Measurements from ENCODE around the gene PTPN9. TPM values are rescaled to one million over a fixed set of nuclear protein-coding genes. Genes with fewer than 3 reads are reported as not detected.

Gene PTPN9
- total RNA-seq, 1 donor from 2014 or later, result 8.6 TPM

DNA sequence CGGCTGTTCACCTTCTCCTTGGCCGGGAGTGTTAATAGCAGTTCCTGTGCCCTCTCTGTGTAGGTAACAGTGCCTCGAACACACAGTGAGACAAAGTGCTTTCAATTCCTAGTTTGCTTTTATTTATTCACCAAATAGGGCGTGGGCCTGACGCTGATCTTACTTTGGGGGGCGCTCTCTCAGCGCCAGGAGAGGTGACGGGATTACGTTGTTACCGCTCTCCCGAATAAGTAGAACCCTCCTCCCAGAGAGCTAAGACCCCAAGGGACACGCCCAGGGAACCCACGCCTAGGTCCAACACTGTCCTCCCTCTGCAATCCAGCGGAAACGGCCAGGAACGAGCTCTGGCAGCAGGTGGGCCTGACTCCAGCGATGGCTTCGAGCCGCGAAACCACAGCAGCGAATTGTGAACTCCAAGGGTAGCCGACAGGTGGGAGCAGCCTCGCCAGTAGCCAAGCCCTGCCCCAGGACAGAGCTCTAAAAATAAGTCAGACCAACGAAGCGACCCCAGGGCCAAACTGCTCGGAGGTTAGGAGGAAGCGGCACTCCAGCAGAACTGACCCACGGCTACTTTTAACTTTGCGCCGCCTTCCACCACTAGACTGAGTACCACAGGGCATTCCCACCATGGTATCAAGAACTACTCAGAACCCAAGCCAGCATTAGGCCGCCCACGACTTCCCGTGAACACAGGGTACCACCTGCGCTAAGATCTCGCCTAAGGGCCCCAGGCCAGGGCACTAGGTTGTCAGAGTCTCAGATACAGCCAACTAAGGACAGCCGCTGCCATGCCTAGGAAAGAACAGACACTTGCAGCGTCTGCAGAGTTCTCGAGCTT lies 126.0 kb downstream of the PTPN9 start:
- H3K27ac Mint-ChIP-seq, result peak overlapping the region; percentile 98
- no peaks in the 10 kb centered on the region for H3K9me3 Mint-ChIP-seq
- H3K36me3 Mint-ChIP-seq, result no peaks in the 10 kb centered on the region
- H3K9me3 ChIP-seq (ENCODE audit: low read depth), result no peaks in the 10 kb centered on the region
- peaks cover 26% of the 10 kb centered on the region for H3K4me1 Mint-ChIP-seq
- H3K27ac ChIP-seq, result peak overlapping the region; percentile 92
- peak overlapping the region; percentile 96 for H3K4me3 Mint-ChIP-seq
- H3K4me2 ChIP-seq, result peak overlapping the region; percentile 89
- peaks cover 45% of the 10 kb centered on the region for H3F3A ChIP-seq (ENCODE audit: low read depth)
- peaks cover 45% of the 10 kb centered on the region for H3K79me2 ChIP-seq (ENCODE audit: low read depth)
- TF ChIP-seq, protein P1, sequence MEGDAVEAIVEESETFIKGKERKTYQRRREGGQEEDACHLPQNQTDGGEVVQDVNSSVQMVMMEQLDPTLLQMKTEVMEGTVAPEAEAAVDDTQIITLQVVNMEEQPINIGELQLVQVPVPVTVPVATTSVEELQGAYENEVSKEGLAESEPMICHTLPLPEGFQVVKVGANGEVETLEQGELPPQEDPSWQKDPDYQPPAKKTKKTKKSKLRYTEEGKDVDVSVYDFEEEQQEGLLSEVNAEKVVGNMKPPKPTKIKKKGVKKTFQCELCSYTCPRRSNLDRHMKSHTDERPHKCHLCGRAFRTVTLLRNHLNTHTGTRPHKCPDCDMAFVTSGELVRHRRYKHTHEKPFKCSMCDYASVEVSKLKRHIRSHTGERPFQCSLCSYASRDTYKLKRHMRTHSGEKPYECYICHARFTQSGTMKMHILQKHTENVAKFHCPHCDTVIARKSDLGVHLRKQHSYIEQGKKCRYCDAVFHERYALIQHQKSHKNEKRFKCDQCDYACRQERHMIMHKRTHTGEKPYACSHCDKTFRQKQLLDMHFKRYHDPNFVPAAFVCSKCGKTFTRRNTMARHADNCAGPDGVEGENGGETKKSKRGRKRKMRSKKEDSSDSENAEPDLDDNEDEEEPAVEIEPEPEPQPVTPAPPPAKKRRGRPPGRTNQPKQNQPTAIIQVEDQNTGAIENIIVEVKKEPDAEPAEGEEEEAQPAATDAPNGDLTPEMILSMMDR (IDR thresholded peaks at IDR 0.05), result peak; percentile 51
- TF ChIP-seq EZH2phosphoT487 (IDR thresholded peaks at IDR 0.05), result no peak
- H3K27me3 Mint-ChIP-seq (ENCODE audit: insufficient read depth, low read depth), result peaks cover 9% of the 10 kb centered on the region
- DNase-seq (ENCODE audit: low spot score), result peak; percentile 81
- H3K4me1 ChIP-seq, result peaks cover 13% of the 10 kb centered on the region
- H3K36me3 ChIP-seq, result no peaks in the 10 kb centered on the region
- H3K9ac ChIP-seq, result peak overlapping the region; percentile 36
- no peak overlapping the region for H2AFZ ChIP-seq (replicated peaks)
- H3K4me3 ChIP-seq, result peak overlapping the region; percentile 76
- no peaks in the 10 kb centered on the region for H3K27me3 ChIP-seq
- peaks cover 31% of the 10 kb centered on the region for H4K20me1 ChIP-seq (ENCODE audit: low read depth)

DNA sequence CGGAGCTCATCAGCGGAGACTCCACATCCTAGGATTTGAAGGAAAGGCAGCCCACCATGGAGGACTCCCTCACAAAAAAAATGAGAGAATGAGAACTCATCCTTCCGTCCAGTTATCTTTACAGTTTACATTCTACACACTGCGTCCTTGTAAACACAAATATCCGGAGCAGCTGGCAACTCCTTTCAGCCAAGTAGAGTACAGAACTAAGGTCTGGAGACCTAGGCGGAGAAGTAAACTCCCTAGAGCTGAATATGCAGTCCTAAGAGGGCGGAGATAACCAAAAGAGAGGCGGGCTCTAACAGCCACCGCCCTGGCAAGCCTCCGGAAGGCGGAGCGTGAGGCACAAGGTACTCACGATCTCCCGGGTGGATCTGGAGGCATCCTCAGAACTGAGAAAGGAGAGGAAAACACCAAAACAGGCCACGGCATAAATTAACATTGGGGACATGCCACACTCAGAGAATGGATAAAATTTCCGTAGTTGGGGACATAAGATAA lies 126.7 kb downstream of the PTPN9 start:
- Mint-ChIP-seq H3K27me3 (ENCODE audit: insufficient read depth, low read depth) (peaks cover 9% of the 10 kb centered on the region), H3K36me3 (peaks cover 2% of the 10 kb centered on the region), H3K9me3 (no peaks in the 10 kb centered on the region), H3K4me1 (peaks cover 29% of the 10 kb centered on the region), H3K4me3 (peak overlapping the region; percentile 96), H3K27ac (peak overlapping the region; percentile 98)
- DNase-seq (ENCODE audit: low spot score), result peak; percentile 89
- peaks cover 52% of the 10 kb centered on the region for H3K79me2 ChIP-seq (ENCODE audit: low read depth)
- H3K4me2 ChIP-seq, result peak overlapping the region; percentile 89
- H4K20me1 ChIP-seq (ENCODE audit: low read depth), result peaks cover 38% of the 10 kb centered on the region
- peak overlapping the region; percentile 36 for H3K9ac ChIP-seq
- H3K27me3 ChIP-seq, result no peaks in the 10 kb centered on the region
- no peaks in the 10 kb centered on the region for H3K36me3 ChIP-seq
- peak overlapping the region; percentile 92 for H3K27ac ChIP-seq
- H3F3A ChIP-seq (ENCODE audit: low read depth), result peaks cover 45% of the 10 kb centered on the region
- TF ChIP-seq EZH2phosphoT487 (IDR thresholded peaks at IDR 0.05) (no peak), EZH2 (IDR thresholded peaks at IDR 0.05) (no peak)
- TF ChIP-seq, protein P1 (IDR thresholded peaks at IDR 0.05), result no peak
- peak overlapping the region; percentile 76 for H3K4me3 ChIP-seq
- H2AFZ ChIP-seq (replicated peaks), result peak overlapping the region; percentile 14
- peaks cover 13% of the 10 kb centered on the region for H3K4me1 ChIP-seq
- H3K9me3 ChIP-seq (ENCODE audit: low read depth), result no peaks in the 10 kb centered on the region

DNA sequence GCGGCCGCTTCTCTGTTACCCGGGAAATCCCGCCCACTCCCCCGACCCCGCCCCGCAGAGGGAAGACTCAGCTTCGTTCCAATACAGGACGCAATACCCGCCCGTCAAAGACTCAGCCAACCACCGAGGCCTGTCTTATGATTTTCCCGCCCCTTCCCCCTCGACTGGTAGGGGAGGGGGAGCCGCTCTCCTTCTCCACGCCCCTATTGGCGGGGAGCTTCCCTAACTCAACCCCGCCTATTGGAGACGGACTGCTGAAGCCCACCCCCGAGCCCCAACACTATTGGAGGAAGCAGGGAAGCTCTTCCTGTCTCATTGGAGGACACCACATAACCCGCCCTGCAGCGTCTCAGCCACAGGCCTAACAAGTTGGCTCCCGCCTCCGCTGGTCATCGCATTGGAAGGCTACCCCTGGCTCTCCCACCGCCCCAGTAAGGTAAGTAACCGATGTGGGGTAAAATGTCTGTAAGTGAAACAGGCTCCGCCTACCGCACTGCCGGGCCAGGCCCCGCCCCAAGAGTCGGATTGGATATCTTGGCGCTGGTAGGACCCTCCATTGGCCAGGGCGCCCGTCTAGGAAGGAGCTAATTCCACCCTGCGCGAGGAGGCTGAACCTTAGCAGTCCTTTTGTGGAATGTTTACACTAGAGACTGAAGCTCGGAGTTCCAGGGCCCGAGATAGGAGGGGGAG lies 127.3 kb downstream of the PTPN9 start, which contains the start of gene SIN3A:
SIN3A (minus strand) TSS at position 17 of the 690 bp plus-strand sequence. CDS start 21,315 bp downstream, outside the sequence.
- Mint-ChIP-seq H3K9me3 (no peaks in the 10 kb centered on the region), H3K4me3 (peak within 1 kb of the TSS; percentile 96), H3K4me1 (peaks cover 29% of the 10 kb centered on the region), H3K27ac (peak within 1 kb of the TSS; percentile 98), H3K36me3 (peaks cover 4% of the 10 kb centered on the region), H3K27me3 (ENCODE audit: insufficient read depth, low read depth) (peaks cover 9% of the 10 kb centered on the region)
- no peaks in the 10 kb centered on the region for H3K27me3 ChIP-seq
- peak within 1 kb of the TSS; percentile 64 for H3K9ac ChIP-seq
- TF ChIP-seq EZH2phosphoT487 (IDR thresholded peaks at IDR 0.05) (no peak), EZH2 (IDR thresholded peaks at IDR 0.05) (no peak)
- TF ChIP-seq, protein P1 (IDR thresholded peaks at IDR 0.05), result no peak
- peak; percentile 100 for DNase-seq (ENCODE audit: low spot score)
- H3K4me2 ChIP-seq, result peak within 1 kb of the TSS; percentile 89
- H2AFZ ChIP-seq (replicated peaks), result peak within 1 kb of the TSS; percentile 14
- H3F3A ChIP-seq (ENCODE audit: low read depth), result peaks cover 43% of the 10 kb centered on the region
- peak within 1 kb of the TSS; percentile 76 for H3K4me3 ChIP-seq
- H3K36me3 ChIP-seq, result no peaks in the 10 kb centered on the region
- H3K9me3 ChIP-seq (ENCODE audit: low read depth), result no peaks in the 10 kb centered on the region
- H4K20me1 ChIP-seq (ENCODE audit: low read depth), result peaks cover 44% of the 10 kb centered on the region
- H3K4me1 ChIP-seq, result peaks cover 13% of the 10 kb centered on the region
- peak within 1 kb of the TSS; percentile 92 for H3K27ac ChIP-seq
- peaks cover 58% of the 10 kb centered on the region for H3K79me2 ChIP-seq (ENCODE audit: low read depth)

All from neural progenitor cell (in vitro differentiated cells).